HG03342 (cell line): Measurements from ENCODE around the gene ZCCHC2.
A peak's percentile ranks its signal among the peaks of the same experiment; 100 is the strongest.

Experiments
- ATAC-seq: cut with Tn5 transposase; IDR thresholded peaks from one replicate; pipeline ENCODE4 v1.9.1; 2021; ENCODE audit warnings: mild to moderate bottlenecking, moderate library complexity; ENCODE audit not compliant: unreplicated experiment

The ZCCHC2 gene

DNA sequence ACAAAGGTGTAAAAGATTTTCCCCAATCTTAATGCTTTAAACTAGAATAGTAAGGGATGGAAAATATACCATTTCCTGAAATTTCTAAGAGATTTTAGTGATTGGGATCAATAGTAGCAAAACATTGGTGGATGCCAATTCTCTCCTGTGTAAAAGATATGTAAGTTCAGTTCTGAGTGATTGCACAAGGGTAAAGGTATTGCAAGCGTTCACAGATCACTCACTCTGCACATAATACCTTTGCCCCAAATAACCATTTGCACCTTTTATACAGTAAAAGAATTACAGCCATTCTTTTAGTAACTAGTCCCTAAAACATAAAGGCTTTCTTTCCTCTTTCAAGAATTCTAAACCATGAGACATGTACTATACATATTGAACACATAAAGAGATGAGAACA is 13.0 kb upstream of the ZCCHC2 start:
- ATAC-seq, result no peak

DNA sequence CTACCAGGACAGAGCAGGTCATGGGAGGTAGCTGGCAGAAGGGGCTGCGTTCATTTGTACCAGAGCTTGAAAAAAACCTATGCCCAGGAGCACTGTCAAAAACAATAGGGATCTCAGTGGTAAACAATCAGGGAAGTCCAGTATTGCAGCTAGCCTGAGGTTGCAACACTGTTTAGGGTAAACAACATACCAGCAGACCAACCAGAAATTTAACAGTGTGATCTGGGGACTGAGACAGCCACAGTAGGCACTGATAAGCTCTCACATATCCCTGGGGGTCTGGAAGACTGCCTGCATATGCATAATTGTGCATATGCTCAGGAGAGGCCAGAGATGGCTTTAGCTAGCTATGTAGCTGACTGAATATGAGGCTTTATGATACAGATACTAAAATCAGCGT is 12.0 kb upstream of the ZCCHC2 start:
- ATAC-seq, result no peak

DNA sequence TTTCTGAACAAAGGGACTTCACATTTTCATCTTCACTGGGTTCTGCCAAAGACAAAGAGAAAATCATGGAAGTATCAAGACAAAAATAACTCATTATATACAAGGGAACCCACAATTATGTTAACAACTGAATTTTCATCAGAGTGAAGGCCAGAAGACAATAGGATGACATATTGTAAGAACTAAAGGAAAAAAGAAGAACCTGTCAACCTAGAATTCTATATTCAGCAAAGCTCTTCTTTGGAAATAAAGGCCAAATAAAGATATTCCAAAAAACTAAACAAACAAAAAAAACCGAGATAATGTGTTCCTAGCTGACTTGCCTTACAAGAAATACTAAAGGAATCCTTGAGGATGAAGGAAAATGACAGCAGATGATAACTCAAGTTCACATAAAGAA is 10.3 kb upstream of the ZCCHC2 start:
- no peak for ATAC-seq

DNA sequence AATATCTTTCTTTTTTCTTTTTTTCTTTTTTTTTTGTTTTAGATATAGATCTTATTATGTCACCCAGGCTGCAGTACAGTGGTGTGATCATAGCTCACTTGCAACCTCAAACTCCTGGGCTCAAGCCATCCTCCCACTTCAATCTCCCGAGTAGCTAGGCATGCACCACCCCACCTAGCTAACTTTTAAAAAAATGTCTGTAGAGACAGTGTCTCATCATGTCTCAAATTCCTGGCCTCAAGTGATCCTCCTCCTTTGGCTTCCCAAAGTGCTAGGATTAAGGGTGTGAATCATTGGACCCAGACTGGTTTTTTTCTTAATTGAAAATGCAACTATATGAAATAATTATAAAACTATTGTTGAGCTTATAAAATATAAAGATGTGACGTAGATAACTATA is 9.8 kb upstream of the ZCCHC2 start:
- no peak for ATAC-seq

DNA sequence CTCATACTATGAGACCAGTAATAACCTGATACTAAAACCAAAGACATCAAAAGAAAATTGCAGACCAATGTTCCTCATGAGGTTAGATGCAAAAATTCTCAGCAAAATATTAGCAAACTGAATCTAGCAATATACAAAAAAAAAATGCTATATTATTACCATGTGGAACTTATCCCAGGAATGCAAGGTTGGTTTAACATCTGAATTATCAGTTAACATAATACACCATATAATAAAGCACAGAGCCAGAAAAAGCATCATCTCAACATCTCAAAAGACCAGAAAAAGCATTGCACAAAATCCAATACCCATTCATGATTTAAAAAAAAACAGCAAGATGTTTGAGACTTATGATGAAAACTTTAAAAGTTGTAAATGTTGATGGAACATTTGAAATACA is 8.3 kb upstream of the ZCCHC2 start:
- ATAC-seq, result no peak

DNA sequence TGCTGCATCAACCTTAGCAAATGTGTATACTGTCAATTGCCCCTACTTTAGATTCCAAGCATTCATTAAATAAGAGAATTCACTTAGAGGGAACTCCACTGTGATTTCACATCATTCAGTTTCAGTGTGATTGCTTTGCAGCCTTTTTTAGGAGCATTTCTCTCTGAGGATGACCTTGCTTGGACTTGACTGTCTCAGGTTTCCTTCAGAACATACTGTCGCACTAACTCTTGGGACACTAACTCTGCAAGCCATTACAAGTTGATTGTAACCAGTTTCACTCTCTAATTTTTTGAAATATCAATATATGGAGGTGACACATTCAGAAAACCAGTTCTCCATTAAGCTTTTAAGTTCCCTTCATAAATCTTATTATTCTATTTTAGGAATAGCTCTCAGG is 6.6 kb upstream of the ZCCHC2 start:
- ATAC-seq, result no peak

DNA sequence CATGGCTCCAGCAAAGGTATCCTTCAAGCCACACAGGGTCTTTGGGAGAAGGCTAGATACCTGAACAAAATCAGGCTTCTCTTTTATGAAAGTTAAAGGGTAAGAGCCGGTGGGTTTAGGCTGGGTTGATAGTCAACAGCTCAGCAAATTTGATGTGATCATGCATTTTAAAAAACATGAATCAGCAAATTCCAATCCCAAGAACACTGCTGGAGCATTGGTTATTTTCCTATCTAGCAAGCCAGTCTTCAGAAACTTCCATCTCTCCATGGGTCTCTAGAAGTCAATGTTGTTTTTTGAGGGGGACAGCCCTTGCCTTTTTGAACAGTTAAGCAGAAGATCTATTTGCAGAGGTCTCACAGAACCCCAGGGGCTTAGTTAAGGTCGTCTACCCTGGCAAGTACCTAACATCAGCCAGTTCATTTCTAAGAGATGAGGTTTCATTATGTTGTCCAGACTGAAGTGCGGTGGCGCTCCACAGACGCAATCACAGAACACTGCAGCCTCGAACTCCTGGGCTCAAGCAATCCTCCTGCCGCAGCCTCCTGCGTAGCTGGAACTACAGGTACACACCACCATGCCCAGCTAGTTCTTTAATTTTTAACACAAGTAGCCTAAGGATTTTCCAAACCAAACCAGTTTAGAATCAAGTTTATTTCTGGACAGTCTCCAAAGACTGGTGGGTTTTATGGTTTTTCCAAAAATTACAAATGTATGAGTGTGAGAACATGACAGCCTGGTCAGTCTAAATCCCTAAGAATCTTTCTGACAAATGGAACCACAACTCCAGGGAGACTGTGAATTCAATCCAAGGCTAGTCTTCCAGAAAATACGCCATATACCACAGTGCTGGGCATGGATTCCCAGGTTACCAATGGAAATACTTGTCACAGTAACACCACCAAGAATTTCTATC is 4.1 kb upstream of the ZCCHC2 start:
- ATAC-seq, result no peak

DNA sequence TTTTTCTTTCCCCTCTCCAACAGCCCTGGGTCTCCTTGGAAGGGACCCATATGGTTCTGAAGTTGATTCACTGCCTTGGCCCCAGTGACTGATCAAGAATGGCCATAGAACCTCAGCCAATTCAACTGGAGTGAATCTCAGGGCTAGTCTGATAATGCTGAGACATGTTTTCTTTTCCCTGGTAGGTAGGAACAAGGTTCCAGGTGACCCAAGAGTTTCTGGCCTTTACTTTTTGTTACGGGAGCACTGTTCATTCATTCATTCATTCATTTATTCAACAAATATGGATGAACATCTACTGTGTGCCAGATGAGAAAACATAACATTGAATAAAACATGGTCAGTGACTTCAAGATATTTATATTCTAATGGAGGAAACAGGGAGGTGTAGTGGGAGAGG is 3.1 kb upstream of the ZCCHC2 start:
- ATAC-seq, result no peak

DNA sequence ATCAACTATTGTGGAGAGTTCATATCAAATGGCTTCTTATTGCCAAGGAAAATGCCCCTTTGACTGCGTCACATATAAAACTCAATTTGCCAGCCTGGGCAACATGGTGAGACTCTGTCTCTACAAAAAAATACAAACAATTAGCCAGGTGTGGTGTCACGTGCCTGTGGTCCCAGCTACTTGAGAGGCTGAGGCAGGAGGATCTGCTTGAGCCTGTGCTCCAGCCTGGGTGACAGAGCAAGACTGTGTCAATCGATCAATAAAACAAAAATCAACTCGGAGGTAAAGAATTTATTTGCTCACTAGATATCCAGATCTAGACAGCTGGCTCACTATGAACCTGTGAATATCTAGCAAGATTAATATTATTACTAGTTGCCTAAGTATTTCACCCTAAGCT is 1.7 kb upstream of the ZCCHC2 start:
- no peak for ATAC-seq

DNA sequence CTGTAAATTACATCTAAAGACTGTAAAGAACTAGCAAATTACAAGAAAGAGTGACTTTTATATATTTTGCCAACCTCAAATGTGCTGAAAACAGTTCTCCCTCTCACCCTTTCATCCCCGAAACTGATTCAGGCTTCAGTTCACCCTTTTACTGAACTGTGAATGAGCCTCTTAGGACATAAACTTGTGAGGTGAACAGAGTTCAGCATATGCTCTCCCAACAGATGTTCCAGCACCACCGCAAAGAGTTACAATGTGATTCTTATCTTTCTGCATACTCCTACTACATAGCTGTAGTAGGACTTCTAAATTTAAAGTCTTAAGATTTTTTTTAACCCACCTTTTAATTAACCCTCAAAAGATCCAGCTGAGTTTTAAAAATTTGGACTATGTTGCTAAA is 1.2 kb upstream of the ZCCHC2 start:
- no peak for ATAC-seq

DNA sequence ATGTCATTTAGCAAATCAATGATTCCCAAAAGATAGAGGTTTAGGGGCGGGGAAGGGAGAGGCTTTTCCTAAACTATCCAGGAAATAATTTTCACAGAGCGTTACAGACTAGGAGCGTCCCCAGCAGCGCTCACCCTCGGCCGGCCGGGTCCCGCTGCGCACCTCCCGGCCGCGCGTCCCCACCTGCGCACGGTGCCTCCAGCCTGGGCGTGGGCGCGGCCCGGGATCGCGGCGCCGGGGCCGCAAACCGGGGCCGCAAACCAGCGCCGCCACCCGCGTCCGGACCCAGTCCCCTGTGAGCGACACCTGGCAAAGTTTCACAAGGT is 684 bp upstream of the ZCCHC2 start:
- peak; percentile 3 for ATAC-seq

DNA sequence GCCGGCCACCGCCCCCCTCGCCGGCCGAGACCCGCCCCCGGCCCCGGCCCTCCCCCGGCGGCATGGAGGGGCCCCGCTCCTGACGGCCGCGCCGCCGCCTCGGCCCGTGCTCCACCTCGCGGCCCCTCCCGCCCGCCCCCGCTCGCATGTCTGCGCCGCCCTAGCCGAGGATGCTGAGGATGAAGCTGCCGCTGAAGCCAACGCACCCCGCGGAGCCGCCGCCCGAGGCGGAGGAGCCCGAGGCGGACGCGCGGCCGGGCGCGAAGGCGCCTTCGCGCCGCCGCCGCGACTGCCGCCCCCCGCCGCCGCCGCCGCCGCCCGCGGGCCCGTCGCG is 397 bp downstream of the ZCCHC2 start:
- no peak for ATAC-seq

DNA sequence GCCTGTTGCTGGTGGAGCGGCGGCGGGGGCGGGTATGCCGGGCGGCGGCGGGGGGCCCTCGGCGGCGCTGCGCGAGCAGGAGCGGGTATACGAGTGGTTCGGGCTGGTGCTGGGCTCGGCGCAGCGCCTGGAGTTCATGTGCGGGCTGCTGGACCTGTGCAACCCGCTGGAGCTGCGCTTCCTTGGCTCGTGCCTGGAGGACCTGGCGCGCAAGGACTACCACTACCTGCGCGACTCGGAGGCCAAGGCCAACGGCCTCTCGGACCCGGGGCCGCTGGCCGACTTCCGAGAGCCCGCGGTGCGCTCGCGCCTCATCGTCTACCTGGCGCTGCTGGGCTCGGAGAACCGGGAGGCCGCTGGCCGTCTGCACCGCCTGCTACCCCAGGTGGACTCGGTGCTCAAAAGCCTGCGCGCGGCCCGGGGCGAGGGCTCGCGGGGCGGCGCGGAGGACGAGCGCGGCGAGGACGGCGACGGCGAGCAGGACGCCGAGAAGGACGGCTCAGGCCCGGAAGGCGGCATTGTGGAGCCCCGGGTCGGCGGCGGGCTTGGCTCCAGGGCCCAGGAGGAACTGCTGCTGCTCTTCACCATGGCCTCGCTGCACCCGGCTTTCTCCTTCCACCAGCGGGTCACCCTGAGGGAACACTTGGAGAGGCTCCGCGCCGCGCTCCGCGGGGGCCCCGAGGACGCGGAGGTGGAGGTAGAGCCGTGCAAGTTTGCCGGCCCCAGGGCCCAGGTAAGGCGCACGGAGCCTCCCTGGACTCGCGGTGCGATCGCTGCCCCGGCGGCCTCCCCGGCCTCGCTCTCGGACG is 1.0 kb downstream of the ZCCHC2 start:
- no peak for ATAC-seq

DNA sequence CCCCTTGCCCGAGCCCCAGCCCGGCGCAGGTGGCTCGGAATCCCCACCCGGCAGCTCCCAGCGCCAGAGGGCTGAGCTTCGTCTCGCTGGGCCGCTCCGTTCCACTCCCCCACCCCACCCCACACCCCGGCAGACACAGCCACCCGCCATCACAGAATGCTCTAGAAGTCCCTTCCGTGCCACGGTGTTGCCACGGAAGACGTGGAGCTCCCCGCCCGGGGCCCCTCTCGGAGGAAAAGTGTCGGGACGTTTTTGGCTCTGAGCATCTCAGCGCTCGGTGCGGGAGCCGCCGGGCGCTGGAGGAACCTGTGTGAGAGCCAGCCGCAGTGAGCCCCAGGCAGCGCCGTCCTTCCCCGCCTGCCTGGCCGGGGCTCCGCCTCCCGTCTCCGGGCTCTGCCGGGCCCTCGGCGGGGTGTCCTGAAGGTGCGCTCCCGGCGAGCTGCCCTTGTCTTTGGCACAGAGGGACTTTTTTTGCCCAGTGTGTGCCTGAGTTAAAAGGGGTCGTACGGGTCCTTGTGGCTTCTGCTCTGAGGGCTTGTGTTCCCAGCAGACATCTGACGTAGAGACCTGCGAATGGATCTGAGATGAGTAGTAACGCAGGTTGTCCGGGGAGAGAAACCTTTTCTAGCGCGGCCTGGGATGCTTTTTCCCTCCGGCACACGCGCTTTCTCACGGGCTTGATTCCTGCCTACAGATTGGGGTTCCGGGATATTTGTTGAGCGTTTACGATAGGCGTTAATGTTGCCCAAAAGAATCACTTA is 1.8 kb downstream of the ZCCHC2 start:
- ATAC-seq, result no peak

DNA sequence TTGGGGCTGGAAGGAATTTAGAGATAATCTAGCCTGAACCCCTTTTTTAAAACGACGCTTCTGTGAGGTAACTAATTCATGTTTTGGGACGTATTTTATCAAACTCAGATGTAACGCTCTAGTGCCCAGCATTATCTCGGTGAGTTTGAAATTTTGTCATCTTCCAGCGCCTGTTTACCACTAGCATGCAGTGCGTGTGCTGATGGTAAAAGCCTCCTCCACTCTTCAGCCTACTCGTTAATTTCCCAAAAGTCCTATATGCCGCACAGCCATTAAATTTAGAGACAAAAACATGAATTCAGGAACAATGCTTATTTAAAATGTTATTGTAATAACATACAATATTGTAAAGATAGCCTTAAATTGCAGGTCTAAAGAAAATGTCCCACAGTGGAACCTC is 2.8 kb downstream of the ZCCHC2 start:
- no peak for ATAC-seq

DNA sequence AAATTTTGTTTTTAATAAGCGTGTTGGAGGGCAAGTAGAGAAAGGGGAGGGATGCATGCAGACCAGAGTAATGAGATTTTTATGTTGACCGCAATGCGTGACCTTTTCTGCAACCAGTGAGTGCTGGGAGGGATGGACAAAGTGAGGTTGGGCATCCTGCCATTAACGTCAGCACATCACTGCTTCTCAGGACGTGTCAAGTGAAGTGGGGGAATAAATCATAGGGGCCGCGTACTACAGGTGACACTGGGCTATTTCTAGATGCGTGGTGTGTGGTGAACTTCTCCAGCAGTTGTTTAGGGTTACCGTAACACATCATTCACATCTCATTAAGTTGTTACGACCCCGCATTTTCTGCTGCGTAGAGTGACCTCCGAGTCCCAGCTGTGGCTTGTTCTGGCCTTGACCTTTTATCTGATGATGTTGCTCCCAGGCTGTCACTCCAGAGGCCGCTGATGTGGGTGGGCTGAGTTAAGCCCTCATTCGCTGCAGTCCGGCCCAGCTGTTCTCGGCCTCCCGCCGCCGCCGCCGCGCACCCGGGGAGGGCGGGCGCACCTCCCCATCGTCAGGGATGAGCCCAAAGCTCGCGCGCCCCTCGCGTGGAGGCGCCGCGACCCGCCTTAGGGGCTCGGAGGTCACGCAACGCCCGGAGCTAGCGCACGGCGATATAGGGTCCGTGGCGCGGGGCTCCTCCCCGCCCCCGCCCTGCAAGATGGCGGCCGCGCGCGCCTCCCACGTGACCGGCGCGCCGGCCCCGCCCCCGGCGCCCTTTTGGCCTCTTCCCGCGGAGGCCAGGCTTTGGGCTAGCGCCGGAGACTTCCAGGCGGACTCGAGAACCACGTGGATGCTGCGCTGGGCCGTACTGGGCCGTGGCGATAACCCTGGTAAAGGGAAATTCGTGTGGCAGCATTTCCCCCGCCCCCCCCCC is 3.5 kb downstream of the ZCCHC2 start:
- peak; percentile 15 for ATAC-seq

DNA sequence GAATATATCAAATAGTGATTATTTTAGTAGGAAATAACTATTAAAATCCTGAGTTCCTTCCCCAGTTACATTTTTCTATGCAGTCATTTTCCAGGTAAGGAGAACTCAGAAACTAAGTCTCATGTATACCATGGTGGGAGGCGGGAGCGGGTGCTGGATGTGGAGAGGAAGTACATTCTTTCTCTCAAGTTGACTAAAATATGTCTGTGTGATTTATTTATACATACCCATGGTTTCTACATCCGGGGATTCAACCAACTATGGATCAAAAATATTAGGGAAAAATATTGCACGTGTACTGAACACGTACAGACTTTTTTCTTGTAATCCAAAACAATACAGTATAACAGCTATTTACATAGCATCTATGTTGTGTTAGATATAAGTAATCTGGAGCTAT is 6.8 kb downstream of the ZCCHC2 start:
- ATAC-seq, result no peak

DNA sequence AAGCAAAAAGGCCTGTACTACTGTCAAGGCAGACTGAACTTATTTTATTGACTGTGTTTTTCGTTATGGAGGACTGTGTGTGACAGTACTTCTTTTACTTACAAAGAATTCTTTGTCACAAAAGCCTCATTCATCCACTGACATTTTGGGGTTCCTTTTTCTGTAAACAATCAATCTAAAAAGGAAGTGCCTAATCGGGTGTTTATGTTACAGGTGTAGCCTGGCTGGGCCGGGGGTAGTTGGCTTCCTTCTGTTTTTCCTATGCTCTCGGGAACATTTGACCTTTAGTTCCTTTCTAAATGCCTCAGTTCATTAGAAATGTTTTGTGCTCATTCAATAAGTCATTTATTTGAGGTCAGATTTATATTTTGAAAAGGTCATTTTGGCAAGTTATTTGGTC is 8.3 kb downstream of the ZCCHC2 start:
- ATAC-seq, result no peak

DNA sequence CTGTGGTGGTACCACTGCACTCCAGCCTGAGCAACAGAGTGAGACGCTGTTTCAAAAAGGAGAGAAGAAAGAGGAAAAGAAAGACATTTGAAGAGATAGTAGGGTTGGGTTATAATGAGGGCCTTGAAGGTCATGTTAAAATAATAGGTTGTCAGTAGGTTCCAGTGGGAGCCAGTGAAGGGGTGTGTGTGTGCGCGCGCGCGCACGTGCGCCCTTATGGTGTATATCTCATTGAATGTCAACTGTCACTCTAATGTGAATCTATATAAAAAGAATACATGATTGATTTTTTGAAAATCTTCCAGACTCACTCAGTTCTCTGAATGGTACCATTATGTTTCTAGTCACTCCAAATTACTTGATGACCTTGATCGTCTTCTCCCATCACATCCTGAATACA is 9.1 kb downstream of the ZCCHC2 start:
- ATAC-seq, result no peak

DNA sequence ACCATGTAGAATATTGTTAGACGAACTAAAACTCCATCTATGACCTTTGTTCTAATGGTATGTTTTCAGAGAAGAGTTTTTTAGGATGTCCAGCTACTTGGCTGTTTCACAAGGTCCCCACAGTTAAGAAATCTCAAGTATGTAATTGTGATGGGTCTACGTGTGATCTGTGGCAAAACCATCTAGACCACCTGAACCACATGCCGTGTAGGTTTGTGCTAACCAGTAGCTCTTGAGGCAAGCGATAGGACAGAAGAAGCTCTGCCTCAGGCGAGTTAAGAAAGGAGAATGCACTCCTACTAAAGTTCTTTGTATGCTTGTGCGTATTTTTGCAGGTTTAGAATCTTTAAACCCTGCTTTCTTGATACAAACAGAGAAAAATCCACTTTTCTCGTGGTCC is 13.2 kb downstream of the ZCCHC2 start:
- ATAC-seq, result no peak
